GM12865 (cell line): Measurements from ENCODE around the gene DOCK2.

Experiments
- DNase-seq: peaks from one replicate; pipeline ENCODE4 v3.0.0; 2010; ENCODE audit warnings: low read depth
- H3K4me3 ChIP-seq: 2 replicates; pipeline ENCODE4 v1.5.1; 2011; ENCODE audit warnings: mild to moderate bottlenecking, low read depth, low read length, control low read depth
- CTCF ChIP-seq: IDR thresholded peaks from 2 replicates; pipeline ENCODE4 v1.5.1; 2011; ENCODE audit warnings: low read length, control low read depth, low read depth, inconsistent platforms; ENCODE audit not compliant: insufficient read depth; ENCODE audit errors: missing control alignments

The DOCK2 gene

GRCh38 chr5:170071748-170072147 lies 434.7 kb downstream of the DOCK2 start:
- H3K4me3 ChIP-seq: no peak overlapping the region
- TF ChIP-seq CTCF: no peak
- no peak for DNase-seq

DNA sequence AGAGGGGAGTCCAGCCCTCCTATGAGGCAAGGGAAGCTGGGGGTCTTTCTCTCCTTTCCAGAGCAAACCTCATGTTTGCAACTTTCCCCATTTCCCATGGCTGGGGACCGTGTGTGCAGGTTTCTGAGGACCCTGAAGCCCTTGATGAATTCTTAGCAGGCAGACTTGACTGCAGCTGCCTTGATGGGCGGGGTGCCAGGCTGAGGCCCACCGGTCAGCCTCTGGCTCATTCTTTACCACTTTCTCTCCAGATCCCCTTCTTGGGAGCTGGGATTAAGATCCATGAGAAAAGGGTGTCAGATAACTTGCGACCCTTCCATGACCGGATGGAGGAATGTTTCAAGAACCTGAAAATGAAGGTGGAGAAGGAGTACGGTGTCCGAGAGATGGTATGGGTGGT lies 438.6 kb downstream of the DOCK2 start:
- DNase-seq: no peak
- TF ChIP-seq CTCF: no peak
- no peak overlapping the region for H3K4me3 ChIP-seq

DNA sequence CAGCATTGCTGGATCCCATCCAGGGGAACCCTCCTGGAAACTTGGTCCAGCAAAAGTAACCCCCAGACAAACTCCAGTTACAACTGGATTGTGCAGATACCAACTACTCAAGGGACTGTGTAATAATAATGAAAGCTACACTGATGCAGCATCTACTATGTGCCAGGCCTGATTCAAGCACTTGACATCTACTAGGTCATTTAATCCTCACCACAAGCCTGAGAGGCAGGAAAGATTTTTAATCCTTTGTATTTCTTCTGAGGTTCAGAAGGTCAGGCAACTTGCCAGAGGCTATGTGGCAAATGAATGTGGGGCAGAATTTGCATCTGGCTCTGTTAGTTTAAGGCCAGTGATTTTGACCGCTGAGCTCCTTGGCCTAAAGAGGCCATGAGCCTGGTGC lies 439.1 kb downstream of the DOCK2 start:
- DNase-seq: no peak
- TF ChIP-seq CTCF: no peak
- no peak overlapping the region for H3K4me3 ChIP-seq

- no peak for DNase-seq
- TF ChIP-seq CTCF: no peak
Observed at GRCh38 chr5:170076739-170077138, 439.7 kb downstream of the DOCK2 start.

GRCh38 chr5:170077526-170077925 lies 440.5 kb downstream of the DOCK2 start:
- no peak overlapping the region for H3K4me3 ChIP-seq
- no peak for TF ChIP-seq CTCF
- no peak for DNase-seq

More at GRCh38 chr5:170076739-170077138, 439.7 kb downstream of the DOCK2 start:
- no peak overlapping the region for H3K4me3 ChIP-seq

- H3K4me3 ChIP-seq: no peak overlapping the region
- TF ChIP-seq CTCF: no peak
- DNase-seq: no peak
Observed at GRCh38 chr5:170078458-170078857, 441.4 kb downstream of the DOCK2 start.

- H3K4me3 ChIP-seq: no peak overlapping the region
- no peak for DNase-seq
- no peak for TF ChIP-seq CTCF
Observed at GRCh38 chr5:170078931-170079330, 441.9 kb downstream of the DOCK2 start.
